GM21360 (cell line): ENCODE results near the gene ST6GALNAC5.
"Not testable (repeated sequence)": the region's sequence is repeated elsewhere in the genome, so short reads cannot be mapped to it uniquely, and the experiment has no call there.

Experiments used
- ATAC-seq: cut with Tn5 transposase; IDR thresholded peaks from one replicate; pipeline ENCODE4 v1.9.1; 2021; ENCODE audit warnings: mild to moderate bottlenecking, moderate library complexity; ENCODE audit not compliant: unreplicated experiment

Gene ST6GALNAC5

GRCh38 chr1:76865696-76866286 lies 1.5 kb upstream of the ST6GALNAC5 start:
- no peak for ATAC-seq

GRCh38 chr1:76866566-76866965 lies 714 bp upstream of the ST6GALNAC5 start:
- ATAC-seq, result no peak

- ATAC-seq, result peak; percentile 44
Measured at GRCh38 chr1:76868154-76868882, 1.0 kb downstream of the ST6GALNAC5 start.

- ATAC-seq, result no peak
Measured at GRCh38 chr1:76868916-76869315, 1.6 kb downstream of the ST6GALNAC5 start.

GRCh38 chr1:76870037-76870436 lies 2.8 kb downstream of the ST6GALNAC5 start:
- ATAC-seq, result no peak

GRCh38 chr1:76871355-76871974 lies 4.2 kb downstream of the ST6GALNAC5 start:
- ATAC-seq, result peak; percentile 95

GRCh38 chr1:76872944-76873343 lies 5.7 kb downstream of the ST6GALNAC5 start:
- ATAC-seq, result no peak

GRCh38 chr1:76876655-76877395 lies 9.5 kb downstream of the ST6GALNAC5 start:
- no peak for ATAC-seq

- ATAC-seq, result not testable (repeated sequence)
Measured at GRCh38 chr1:76879014-76879413, 11.7 kb downstream of the ST6GALNAC5 start.

GRCh38 chr1:76881762-76882161 lies 14.5 kb downstream of the ST6GALNAC5 start:
- ATAC-seq, result no peak

GRCh38 chr1:76891931-76892622 lies 24.8 kb downstream of the ST6GALNAC5 start:
- ATAC-seq, result no peak

GRCh38 chr1:76892675-76893074 lies 25.4 kb downstream of the ST6GALNAC5 start:
- no peak for ATAC-seq

- peak; percentile 98 for ATAC-seq
Measured at GRCh38 chr1:76901158-76901767, 34.0 kb downstream of the ST6GALNAC5 start.

- ATAC-seq, result no peak
Measured at GRCh38 chr1:76905876-76906595, 38.8 kb downstream of the ST6GALNAC5 start.

GRCh38 chr1:76909311-76909710 lies 42.0 kb downstream of the ST6GALNAC5 start:
- no peak for ATAC-seq

GRCh38 chr1:76919085-76919484 lies 51.8 kb downstream of the ST6GALNAC5 start:
- ATAC-seq, result no peak

- ATAC-seq, result no peak
Measured at GRCh38 chr1:76921590-76921989, 54.3 kb downstream of the ST6GALNAC5 start.

GRCh38 chr1:76925825-76926224 lies 58.5 kb downstream of the ST6GALNAC5 start:
- no peak for ATAC-seq

- ATAC-seq, result no peak
Measured at GRCh38 chr1:76928522-76928921, 61.2 kb downstream of the ST6GALNAC5 start.

GRCh38 chr1:76929136-76929535 lies 61.9 kb downstream of the ST6GALNAC5 start:
- ATAC-seq, result no peak
